Measurements from ENCODE around the gene TMEFF1. TPM values are rescaled to one million over a fixed set of nuclear protein-coding genes. Genes with fewer than 3 reads are reported as not detected.
A peak's percentile ranks its signal among the peaks of the same experiment; 100 is the strongest.

The TMEFF1 gene
- total RNA-seq, 1 experiment from 2014 or later = 3.3 TPM

- POLR2A ChIA-PET = interaction anchor here (0.6 kb wide), 1 partner anchor 800 kb away, joined by 5 read pairs; the partner anchor contains the start of genes MRPL50 and ZNF189
- no peaks in the 10 kb centered on the region for H4K20me1 ChIP-seq (ENCODE audit: insufficient read depth)
- no peaks in the 10 kb centered on the region for H3K9me3 ChIP-seq (ENCODE audit: control insufficient read depth in 1 of 2, insufficient read depth in 1 of 2, low read depth in 1 of 2, low read length in 2 of 2)
- H3K4me1 ChIP-seq (ENCODE audit: control insufficient read depth in 1 of 2, insufficient read depth in 2 of 2, low read length in 2 of 2) = peaks cover 12 to 30% of the 10 kb centered on the region in 2 experiments
- H3K4me2 ChIP-seq (ENCODE audit: low read length) = peak overlapping the region; percentile 76
- peak overlapping the region; percentile 42 for H3K9ac ChIP-seq (ENCODE audit: low read length)
- DNase-seq (ENCODE audit: low read depth, low spot score) (peak; percentile 75), ATAC-seq (peak; percentile 89)
- peak overlapping the region; percentile 16 for H3K27ac ChIP-seq (ENCODE audit: low read depth, low read length)
- RAD21 ChIA-PET (ENCODE audit: low non-redundant PET in 1 of 2, low total read pairs in 2 of 2, uncharacterized antibody in 2 of 2, unreplicated experiment in 2 of 2) = no interaction called here
- H3K4me3 ChIP-seq (replicated peaks in 1 of 2; ENCODE audit: low read depth in 1 of 2, low read length in 2 of 2) = peak overlapping the region; percentile 41 to 55
- TF ChIP-seq SP1 (IDR thresholded peaks at IDR 0.05; ENCODE audit: low read depth) (peak; percentile 23; the same call in 1 of the 2 replicates), POLR2A (IDR thresholded peaks at IDR 0.05; ENCODE audit: borderline replicate concordance, extremely low read depth, insufficient read depth, insufficient read length) (peak; percentile 73), FOSL1 (IDR thresholded peaks at IDR 0.05; ENCODE audit: low read depth) (no peak), REST (IDR thresholded peaks at IDR 0.05; ENCODE audit: low read depth) (no peak), POLR2AphosphoS5 (IDR thresholded peaks at IDR 0.05; ENCODE audit: low read depth, low read length) (peak; percentile 83), TCF7L2 (IDR thresholded peaks at IDR 0.05; ENCODE audit: borderline replicate concordance, extremely low read depth, insufficient read depth, insufficient read length) (peak; percentile 53), YY1 (IDR thresholded peaks at IDR 0.05; ENCODE audit: extremely low read depth, insufficient replicate concordance, low read depth, low read length) (peak; percentile 54), JUND (IDR thresholded peaks at IDR 0.05) (no peak), CTCF (IDR thresholded peaks at IDR 0.05 in 2 of 3, conservative IDR thresholded peaks at IDR 0.05 in 1 of 3; ENCODE audit: borderline replicate concordance in 1 of 3, insufficient read depth in 1 of 3, low read depth in 2 of 3, low read length in 2 of 3) (no peak), EZH2 (IDR thresholded peaks at IDR 0.05) (no peak), RAD21 (IDR thresholded peaks at IDR 0.05; ENCODE audit: low read depth) (no peak), MAX (IDR thresholded peaks at IDR 0.05) (peak; percentile 83), CBX3 (IDR thresholded peaks at IDR 0.05; ENCODE audit: low read depth) (no peak; the same call in 1 of the 2 replicates)
- no peaks in the 10 kb centered on the region for H3K9me2 ChIP-seq (ENCODE audit: insufficient read depth)
- no peaks in the 10 kb centered on the region for H3K36me3 ChIP-seq (ENCODE audit: control insufficient read depth in 1 of 2, insufficient read depth in 2 of 2, low read length in 2 of 2)
- H3K79me2 ChIP-seq (ENCODE audit: insufficient read depth, low read length) = no peaks in the 10 kb centered on the region
- CTCF ChIA-PET = interaction anchor here (0.8 to 4.9 kb wide), 2 partner anchors 274 to 713 kb away, joined by 4 to 152 read pairs; no protein-coding TSS in a partner anchor
- peak overlapping the region; percentile 39 for H2AFZ ChIP-seq (ENCODE audit: low read depth, low read length, poor library complexity, severe bottlenecking)
- BruUV-seq (replicated peaks) = no TSS peak
- no peaks in the 10 kb centered on the region for H3K27me3 ChIP-seq (ENCODE audit: insufficient read depth, low read length)
- intact Hi-C loops (cut with micrococcal nuclease) = loop anchor here (5.0 kb wide), 4 partner anchors 276 to 791 kb away; partner anchors contain the start of gene STX17
Observed at GRCh38 chr9:100598641-100599145, 125.7 kb downstream of the TMEFF1 start.

Measured in HCT116 (cell line).